Left lung (tissue), 10 donors: ENCODE data around the gene PCNT. TPM values are rescaled to one million over a fixed set of nuclear protein-coding genes. Genes with fewer than 3 reads are reported as not detected.
A peak's percentile ranks its signal among the peaks of the same experiment; 100 is the strongest.

Experiments used
- ATAC-seq: fragments of 200-7000 bp; cut with Tn5 transposase; one replicate; pipeline ENCODE4 v1.9.1; 2020; ENCODE audit warnings: moderate library complexity
- DNase-seq, 4 donors: peaks; one replicate each; pipeline ENCODE4 v3.0.0-alpha.2; 2013 to 2020
- H3K27ac ChIP-seq, 2 donors: fragments of 200-600 bp; sonication (generic) in 1 of 2; one replicate each; pipeline versions ENCODE4 v1.5.0 to v1.8.0; 2020 to 2021
- H3K27me3 ChIP-seq, 2 donors: fragments of 200-600 bp; sonication (generic) in 1 of 2; one replicate each; pipeline versions ENCODE4 v1.5.0 to v1.8.0; 2020 to 2021
- H3K36me3 ChIP-seq, 2 donors: fragments of 200-600 bp; sonication (generic) in 1 of 2; one replicate each; pipeline versions ENCODE4 v1.5.0 to v1.8.0; 2020 to 2021
- H3K4me1 ChIP-seq, 2 donors: fragments of 200-600 bp; one replicate each; pipeline ENCODE4 v1.8.0; 2021
- H3K4me3 ChIP-seq, 2 donors: fragments of 200-600 bp; sonication (generic) in 1 of 2; one replicate each; pipeline versions ENCODE4 v1.5.0 to v1.8.0; 2020 to 2021; ENCODE audit warnings: mild to moderate bottlenecking in 1 of 2
- H3K9me3 ChIP-seq, 2 donors: fragments of 200-600 bp; sonication (generic) in 1 of 2; one replicate each; pipeline versions ENCODE4 v1.5.0 to v1.8.0; 2020 to 2021
- CTCF ChIP-seq, 2 donors: fragments of 200-600 bp; sonication (generic) in 1 of 2; IDR thresholded peaks; one replicate each; pipeline versions ENCODE4 v1.5.0 to v1.8.0; 2021; ENCODE audit warnings: antibody characterized with exemption in 2 of 2
- intact Hi-C, 2 donors: fragments of 100-400 bp; cut with DNase I; formaldehyde crosslinking; loops; one replicate each; pipeline versions ENCODE4 v1.11.2 to v1.14.2; 2022
- polyA plus RNA-seq, 6 donors: library from polyadenylated mRNA; unstranded; fragments of 120-200 nt; gene quantifications; one replicate each; pipeline ENCODE4 v1.2.1, GENCODE V29; 2013; ENCODE audit not compliant: insufficient read length in 6 of 6
- total RNA-seq, 2 donors: library from RNA; stranded (reverse); fragmentation: NEBNext Ultra II Directional; extraction: Animal tissue kit (Norgen Biotek cat#: 25700); gene quantifications; one replicate each; pipeline ENCODE4 v1.2.1, GENCODE V29; 2021
- donor health status: DM: no; HTN: yes; CAD: no.
- donor health status: DM: no; HTN: no; CAD: no.

PCNT gene
- total and polyA plus RNA-seq, 8 donors = 25.7 to 35.4 (median 32.4) TPM

- peaks cover 5 to 25% of the 10 kb centered on the region in 2 donors for H3K4me1 ChIP-seq
- no peak overlapping the region for H3K4me3 ChIP-seq
- H3K27me3 ChIP-seq = no peaks in the 10 kb centered on the region
- no peak for ATAC-seq
- peaks cover 0 to 15% of the 10 kb centered on the region in 2 donors for H3K36me3 ChIP-seq
- TF ChIP-seq CTCF (IDR thresholded peaks at IDR 0.05) = no peak
- DNase-seq = no peak
- H3K9me3 ChIP-seq = no peaks in the 10 kb centered on the region
- no peak overlapping the region for H3K27ac ChIP-seq
- intact Hi-C loops = no loop called here
These were observed 7.1 kb upstream of the PCNT start for GRCh38 chr21:46316708-46317324.

- ATAC-seq = peak; percentile 84
- no peak overlapping the region for H3K4me3 ChIP-seq
- no peak for TF ChIP-seq CTCF (IDR thresholded peaks at IDR 0.05)
These were observed 6.1 kb upstream of the PCNT start for GRCh38 chr21:46317710-46318463.

GRCh38 chr21:46318464-46318845 lies 5.5 kb upstream of the PCNT start:
- ATAC-seq = no peak
- peak in 1 of 4 donors; percentile 49 for DNase-seq
- TF ChIP-seq CTCF (IDR thresholded peaks at IDR 0.05) = no peak
- Histone ChIP-seq H3K4me1 (peaks cover 12 to 41% of the 10 kb centered on the region in 2 donors), H3K4me3 (no peak overlapping the region), H3K27me3 (no peaks in the 10 kb centered on the region), H3K9me3 (no peaks in the 10 kb centered on the region), H3K27ac (no peak overlapping the region), H3K36me3 (peaks cover 0 to 15% of the 10 kb centered on the region in 2 donors)
- intact Hi-C loops = no loop called here

More at GRCh38 chr21:46317710-46318463, 6.1 kb upstream of the PCNT start:
- peaks cover 0 to 15% of the 10 kb centered on the region in 2 donors for H3K36me3 ChIP-seq
- no peak overlapping the region for H3K27ac ChIP-seq
- peak in 2 of 4 donors; percentile 70 to 77 for DNase-seq
- H3K9me3 ChIP-seq = no peaks in the 10 kb centered on the region
- no peaks in the 10 kb centered on the region for H3K27me3 ChIP-seq
- peaks cover 12 to 35% of the 10 kb centered on the region in 2 donors for H3K4me1 ChIP-seq
- intact Hi-C loops = no loop called here

- TF ChIP-seq CTCF (IDR thresholded peaks at IDR 0.05) = no peak
- intact Hi-C loops = no loop called here
These were observed 4.8 kb upstream of the PCNT start for GRCh38 chr21:46319186-46319585.

GRCh38 chr21:46320331-46320801 lies 3.6 kb upstream of the PCNT start:
- DNase-seq (peak in 1 of 4 donors; percentile 3), ATAC-seq (no peak)
- Histone ChIP-seq H3K27ac (no peak overlapping the region), H3K27me3 (no peaks in the 10 kb centered on the region), H3K9me3 (no peaks in the 10 kb centered on the region), H3K36me3 (peaks cover 0 to 3% of the 10 kb centered on the region in 2 donors), H3K4me3 (no peak overlapping the region), H3K4me1 (peaks cover 14 to 45% of the 10 kb centered on the region in 2 donors)
- intact Hi-C loops = no loop called here
- TF ChIP-seq CTCF (IDR thresholded peaks at IDR 0.05) = no peak

More at GRCh38 chr21:46319186-46319585, 4.8 kb upstream of the PCNT start:
- Histone ChIP-seq H3K4me3 (no peak overlapping the region), H3K36me3 (peaks cover 0 to 15% of the 10 kb centered on the region in 2 donors), H3K9me3 (no peaks in the 10 kb centered on the region), H3K27me3 (no peaks in the 10 kb centered on the region), H3K27ac (no peak overlapping the region), H3K4me1 (peaks cover 12 to 41% of the 10 kb centered on the region in 2 donors)
- ATAC-seq (no peak), DNase-seq (peak in 1 of 4 donors; percentile 20)
